Measurements from ENCODE around the gene NLGN1.
A peak's percentile ranks its signal among the peaks of the same experiment; 100 is the strongest.

The NLGN1 gene

GRCh38 chr3:173911446-173911845 is 513.9 kb downstream of the NLGN1 start:
- DNase-seq (ENCODE audit: low read depth) = no peak

DNA sequence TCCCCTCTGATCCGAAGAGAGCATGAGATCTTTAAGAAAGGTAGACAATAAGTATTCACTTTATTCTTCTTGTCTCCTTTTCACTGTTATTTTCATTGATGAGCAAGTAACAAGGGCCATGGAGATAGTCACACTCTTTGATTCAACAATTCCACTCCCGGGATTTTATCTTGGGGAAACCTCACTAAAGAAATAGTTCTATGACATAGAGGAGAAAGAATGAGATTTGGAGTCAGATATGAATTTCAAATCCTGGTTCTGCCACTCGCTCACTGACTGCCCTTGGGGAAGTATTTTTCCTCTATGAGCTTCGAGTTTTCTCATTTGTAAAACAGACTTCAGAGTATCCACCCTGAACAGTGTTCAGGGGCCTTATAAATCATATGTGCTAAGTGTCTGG is 514.6 kb downstream of the NLGN1 start:
- no peak for DNase-seq (ENCODE audit: low read depth)

DNA sequence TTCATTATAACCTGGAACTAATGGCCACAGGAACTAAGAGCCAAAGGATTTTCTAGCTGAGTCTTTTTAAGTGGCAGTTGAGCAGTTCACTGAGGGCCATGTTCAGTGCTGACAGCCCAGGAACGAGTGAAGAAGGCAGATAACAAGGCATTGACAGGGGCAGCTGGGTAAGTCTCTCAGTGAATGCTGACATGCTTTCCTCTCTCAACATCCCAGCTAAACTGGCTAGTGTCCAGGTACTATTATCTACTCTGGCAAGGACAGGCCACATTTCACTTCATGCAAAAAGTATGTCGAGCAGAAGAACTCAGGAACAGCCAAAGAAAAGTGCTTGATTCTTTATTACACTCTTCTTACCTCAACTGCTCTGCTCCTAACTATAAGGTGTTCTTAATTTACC is 515.9 kb downstream of the NLGN1 start:
- no peak for DNase-seq (ENCODE audit: low read depth)

DNA sequence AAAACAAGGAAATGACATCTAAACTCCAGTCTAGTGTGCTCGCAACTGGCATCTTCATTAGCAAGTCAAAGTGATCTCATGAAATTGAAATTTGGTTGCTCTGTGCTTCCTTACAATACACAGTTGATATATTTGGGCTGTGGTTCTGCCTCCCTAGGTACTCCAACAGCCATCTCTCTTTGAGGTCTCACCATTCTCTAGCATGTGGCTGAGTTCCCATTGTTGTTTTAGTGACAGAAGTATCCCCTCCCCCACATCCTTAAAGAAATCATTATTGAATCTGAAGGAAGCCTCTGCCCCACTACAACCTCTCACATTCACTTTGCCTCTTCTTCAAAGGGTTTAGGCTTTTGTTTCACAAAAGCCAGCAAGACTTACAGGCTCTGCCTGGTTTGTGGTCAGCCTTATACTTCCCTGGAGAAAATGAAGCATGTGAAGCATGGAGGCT is 516.5 kb downstream of the NLGN1 start:
- no peak for DNase-seq (ENCODE audit: low read depth)

GRCh38 chr3:173916799-173917198 is 519.3 kb downstream of the NLGN1 start:
- DNase-seq (ENCODE audit: low read depth) = no peak

DNA sequence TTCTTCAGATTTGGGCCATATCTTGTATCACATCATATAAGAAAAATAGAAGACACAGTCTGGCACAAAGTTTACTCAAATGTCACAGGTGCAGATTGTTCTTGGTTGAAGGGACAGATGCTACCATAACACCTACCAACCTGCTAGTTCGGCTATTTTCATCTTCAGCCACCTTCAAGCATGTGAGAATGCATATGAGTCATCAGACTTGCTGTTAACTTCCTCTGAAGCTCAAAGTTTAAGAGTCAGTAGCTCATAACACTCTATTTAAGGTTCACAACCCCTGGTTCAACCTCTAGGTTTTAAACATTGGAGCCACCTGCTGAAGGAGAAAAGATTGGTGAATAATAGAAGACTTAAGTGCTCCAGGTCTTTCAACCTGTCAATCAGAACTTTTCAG is 522.8 kb downstream of the NLGN1 start:
- no peak for DNase-seq (ENCODE audit: low read depth)

- no peak for DNase-seq (ENCODE audit: low read depth)
Measured at GRCh38 chr3:173921732-173922131, 524.2 kb downstream of the NLGN1 start.

GRCh38 chr3:173923204-173923603 is 525.7 kb downstream of the NLGN1 start:
- DNase-seq (ENCODE audit: low read depth) = no peak

- no peak for DNase-seq (ENCODE audit: low read depth)
Measured at GRCh38 chr3:173930251-173930650, 532.7 kb downstream of the NLGN1 start.

DNA sequence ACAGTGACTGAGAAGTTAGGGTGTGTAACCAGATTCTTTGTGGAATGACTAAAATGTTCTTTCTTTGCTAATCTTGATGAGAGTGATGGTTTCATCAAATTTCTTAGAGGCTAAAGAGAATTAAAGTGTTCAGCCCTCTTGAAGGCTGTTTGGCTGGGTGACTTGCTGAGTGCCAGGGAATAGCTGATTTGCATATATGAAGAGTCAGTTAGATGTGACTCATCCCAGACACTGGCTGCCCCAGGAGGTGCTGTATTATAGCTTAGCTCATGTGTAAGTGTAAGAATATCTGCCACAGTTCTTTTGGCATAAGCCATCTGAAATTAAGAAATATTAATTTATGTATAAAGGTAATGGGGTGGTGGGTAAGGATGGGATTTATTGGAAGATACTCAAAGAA is 535.1 kb downstream of the NLGN1 start:
- peak; percentile 33 for DNase-seq (ENCODE audit: low read depth)

DNA sequence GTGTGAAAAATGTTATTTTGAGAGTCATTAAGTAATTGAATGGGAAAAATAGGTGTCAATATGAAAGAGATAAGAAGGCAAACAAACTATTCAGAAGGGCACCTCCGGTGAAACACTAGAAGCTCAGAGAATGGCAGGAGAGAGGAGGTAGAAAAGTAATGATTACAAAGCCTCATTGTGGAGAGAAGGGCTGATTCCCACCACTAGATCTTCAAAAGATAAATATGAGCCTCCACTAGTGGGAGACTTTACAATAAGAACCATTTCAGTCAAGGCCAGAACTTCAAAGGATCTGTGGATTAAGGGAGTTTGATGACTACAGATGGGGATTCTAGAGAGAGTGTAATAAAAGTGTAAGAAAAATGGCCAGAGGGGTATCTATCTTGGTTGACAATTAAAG is 535.6 kb downstream of the NLGN1 start:
- no peak for DNase-seq (ENCODE audit: low read depth)

GRCh38 chr3:173936316-173936715 is 538.8 kb downstream of the NLGN1 start:
- DNase-seq (ENCODE audit: low read depth) = no peak

DNA sequence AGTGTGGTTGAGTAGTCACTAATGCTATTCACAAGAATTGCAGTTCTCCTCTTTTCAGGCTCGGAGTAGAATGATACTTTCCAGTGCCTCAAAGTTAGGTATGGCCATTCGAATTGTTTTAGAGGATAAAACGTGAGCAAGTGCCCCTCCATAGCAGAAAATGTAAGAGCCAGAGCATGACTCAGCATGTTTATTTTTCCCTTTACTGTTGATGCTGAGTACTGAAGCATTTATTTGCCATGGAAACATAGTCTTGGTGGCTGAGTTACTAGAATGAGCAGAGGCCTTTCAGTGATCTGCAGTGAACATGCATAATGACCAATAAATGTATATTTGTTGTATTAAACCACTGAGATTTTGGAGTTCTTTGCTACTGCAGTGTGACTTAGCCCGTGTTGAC is 540.6 kb downstream of the NLGN1 start:
- no peak for DNase-seq (ENCODE audit: low read depth)

- no peak for DNase-seq (ENCODE audit: low read depth)
Measured at GRCh38 chr3:173938616-173939015, 541.1 kb downstream of the NLGN1 start.

GRCh38 chr3:173939331-173939730 is 541.8 kb downstream of the NLGN1 start:
- DNase-seq (ENCODE audit: low read depth) = no peak

GRCh38 chr3:173943264-173943663 is 545.7 kb downstream of the NLGN1 start:
- DNase-seq (ENCODE audit: low read depth) = no peak

DNA sequence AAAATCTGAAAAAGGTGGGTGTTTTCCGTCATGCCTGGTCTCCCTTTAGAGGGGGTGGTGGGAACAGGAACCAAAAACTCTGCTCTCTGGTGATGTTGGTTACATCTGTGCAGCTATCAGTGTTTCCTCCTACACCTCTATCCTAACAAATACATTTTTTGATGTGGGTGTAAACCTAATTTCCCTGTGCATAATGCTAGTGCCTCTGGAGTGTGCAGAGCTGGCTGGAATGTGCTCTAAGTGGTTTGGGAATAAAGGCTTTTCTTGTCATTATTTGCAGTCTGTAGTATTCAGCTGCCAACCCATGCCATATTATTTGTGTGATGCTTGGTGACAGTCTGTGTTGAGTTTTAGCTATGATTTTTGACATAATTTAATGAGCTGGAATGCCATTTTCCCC is 547.6 kb downstream of the NLGN1 start:
- no peak for DNase-seq (ENCODE audit: low read depth)

DNA sequence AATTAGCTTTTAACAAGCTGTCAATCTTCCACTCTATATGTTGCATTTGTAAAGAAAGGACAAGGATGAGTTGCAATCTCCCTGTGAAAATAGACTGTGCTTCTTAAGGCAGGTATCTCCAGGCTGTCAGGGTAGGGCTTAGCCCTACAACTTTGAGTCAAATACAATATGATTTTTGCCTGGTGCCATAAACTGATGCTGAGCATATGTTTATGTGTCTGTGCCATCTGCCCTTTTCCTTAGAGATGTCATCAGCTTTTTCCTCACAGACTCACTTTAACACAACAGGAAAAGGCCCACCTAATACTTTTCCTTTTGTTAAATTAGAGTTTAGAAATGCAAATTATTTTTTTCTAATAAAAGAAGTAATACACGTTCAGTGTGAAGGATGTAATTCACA is 548.3 kb downstream of the NLGN1 start:
- no peak for DNase-seq (ENCODE audit: low read depth)

DNA sequence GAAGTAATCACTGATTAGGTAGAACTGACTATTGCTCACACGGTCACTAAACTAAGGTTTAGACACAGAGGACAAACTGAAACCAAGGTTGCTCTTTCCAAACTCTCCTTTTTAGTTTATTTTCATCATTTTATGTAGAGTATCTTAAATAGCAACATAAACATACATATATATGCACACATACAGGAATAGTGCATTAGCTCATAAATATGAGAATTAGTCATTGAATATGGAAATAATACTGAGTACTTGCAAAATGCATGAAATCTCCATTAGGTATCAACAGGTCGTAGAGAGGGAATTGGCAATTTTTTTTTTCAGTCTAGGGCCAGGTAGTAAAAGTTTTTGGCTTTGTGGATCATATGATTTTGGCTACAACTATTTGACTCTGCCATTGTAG is 557.1 kb downstream of the NLGN1 start:
- DNase-seq (ENCODE audit: low read depth) = no peak

DNA sequence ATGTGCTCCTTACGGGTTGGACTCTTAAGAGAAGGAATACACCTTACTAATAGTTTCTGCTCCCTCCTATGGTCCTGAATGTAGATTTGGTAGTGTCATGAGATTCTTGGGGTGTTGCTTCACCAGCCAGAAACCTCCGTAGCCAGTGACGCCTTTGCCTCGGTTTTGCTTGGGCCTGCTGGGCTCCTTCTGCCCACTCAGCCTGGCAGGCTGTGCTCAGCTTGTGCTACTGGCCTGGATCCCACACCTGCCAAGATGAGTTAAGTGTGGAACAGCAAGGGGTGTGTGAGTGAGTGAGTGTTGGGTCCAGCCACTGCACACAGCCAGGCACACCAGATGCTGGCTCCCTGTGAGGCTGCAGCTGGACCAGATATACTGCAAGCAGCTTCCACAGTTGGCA is 560.1 kb downstream of the NLGN1 start:
- no peak for DNase-seq (ENCODE audit: low read depth)

GRCh38 chr3:173958805-173959204 is 561.3 kb downstream of the NLGN1 start:
- no peak for DNase-seq (ENCODE audit: low read depth)

- DNase-seq (ENCODE audit: low read depth) = no peak
Measured at GRCh38 chr3:173970281-173970680, 572.7 kb downstream of the NLGN1 start.

DNA sequence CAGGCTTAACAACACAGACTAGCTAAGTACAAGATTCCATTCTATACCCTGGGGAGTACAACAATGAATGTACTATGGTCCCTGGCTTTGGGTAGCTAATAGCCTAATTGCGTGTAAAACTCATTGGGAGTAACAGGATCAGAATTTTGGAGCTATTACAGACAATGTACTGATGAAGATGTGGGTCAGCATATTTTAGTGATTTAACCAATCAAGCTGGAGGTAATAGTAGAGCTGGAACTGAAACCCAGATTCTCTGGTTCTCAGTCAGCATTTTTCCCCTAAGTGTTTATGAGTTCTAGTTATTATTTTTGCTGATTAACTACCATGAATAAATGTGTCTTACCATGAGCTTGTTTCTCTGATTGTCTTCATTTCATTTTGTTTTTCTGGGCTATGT is 578.7 kb downstream of the NLGN1 start:
- DNase-seq (ENCODE audit: low read depth) = no peak

DNA sequence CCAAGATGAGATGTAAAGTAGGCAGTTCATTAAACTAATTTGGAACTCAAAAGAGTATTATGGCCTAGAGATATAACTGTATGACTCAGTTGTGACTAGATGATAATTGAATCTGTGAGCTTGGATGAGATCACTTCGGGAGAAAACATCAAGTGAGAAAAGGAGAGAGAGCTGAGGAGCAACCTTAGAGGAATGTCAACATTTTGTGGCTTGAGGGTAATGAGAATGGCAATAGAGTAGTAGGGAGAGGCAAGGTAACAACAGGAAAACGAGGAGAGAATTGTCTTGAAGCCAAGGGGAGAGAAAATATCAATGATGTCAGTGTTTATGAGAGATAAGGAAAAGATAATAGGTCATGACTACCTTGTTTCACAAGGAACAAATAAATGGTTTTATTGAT is 580.2 kb downstream of the NLGN1 start:
- peak; percentile 56 for DNase-seq (ENCODE audit: low read depth)

GRCh38 chr3:173983343-173983742 is 585.8 kb downstream of the NLGN1 start:
- peak; percentile 39 for DNase-seq (ENCODE audit: low read depth)
